Body of pancreas (tissue), 4 donors: ENCODE results near the gene PHTF2.

ENCODE experiments used
- CTCF ChIP-seq, 7 experiments: fragments of 450-650 bp in 4 of 7; fragments of 200-600 bp in 3 of 7; sonication (generic) in 3 of 7; IDR thresholded peaks; one replicate each; pipeline ENCODE4 v1.5.1; 2016 to 2019; ENCODE audit warnings: antibody characterized with exemption in 7 of 7
- POLR2A ChIP-seq, 3 donors: fragments of 450-650 bp; IDR thresholded peaks; one replicate each; pipeline ENCODE4 v1.6.1; 2016; ENCODE audit warnings: antibody characterized with exemption in 3 of 3, mild to moderate bottlenecking in 2 of 3

GRCh38 chr7:77808517-77808916 lies 9.9 kb downstream of the PHTF2 start:
- TF ChIP-seq CTCF (IDR thresholded peaks at IDR 0.05) (no peak), POLR2A (IDR thresholded peaks at IDR 0.05) (no peak)
